ENCODE results near the gene RAB43. TPM values are rescaled to one million over a fixed set of nuclear protein-coding genes. Genes with fewer than 3 reads are reported as not detected.

RAB43 gene
- total RNA-seq, 4 donors from 2014 or later, result 4.8 to 13.2 (median 8.6) TPM

DNA sequence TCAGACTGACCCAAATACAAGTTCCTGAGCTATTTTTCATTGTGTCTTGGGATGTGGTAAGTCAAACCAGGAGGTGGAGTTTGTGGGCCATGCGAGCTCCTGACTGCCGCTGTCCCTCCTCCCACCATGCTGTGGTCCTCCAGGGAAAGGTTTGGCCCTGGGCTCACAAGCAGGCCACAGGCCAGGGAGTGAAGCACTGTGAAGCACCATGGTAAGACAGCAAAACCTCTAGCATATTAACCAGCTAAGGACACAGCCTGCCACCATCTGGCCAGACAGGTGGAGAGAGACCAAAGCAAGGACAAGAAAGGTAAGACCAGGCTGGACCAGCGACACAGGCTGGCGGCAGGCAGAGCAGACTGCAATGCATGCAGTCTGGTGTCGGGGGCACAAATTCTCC, 15.3 kb downstream of the RAB43 start:
- 78 to 91% methylated on average over 4 to 5 of the region's 5 CpGs for WGBS, 2 donors
- DNase-seq (ENCODE audit: low spot score in 2 of 2), result no peak

DNA sequence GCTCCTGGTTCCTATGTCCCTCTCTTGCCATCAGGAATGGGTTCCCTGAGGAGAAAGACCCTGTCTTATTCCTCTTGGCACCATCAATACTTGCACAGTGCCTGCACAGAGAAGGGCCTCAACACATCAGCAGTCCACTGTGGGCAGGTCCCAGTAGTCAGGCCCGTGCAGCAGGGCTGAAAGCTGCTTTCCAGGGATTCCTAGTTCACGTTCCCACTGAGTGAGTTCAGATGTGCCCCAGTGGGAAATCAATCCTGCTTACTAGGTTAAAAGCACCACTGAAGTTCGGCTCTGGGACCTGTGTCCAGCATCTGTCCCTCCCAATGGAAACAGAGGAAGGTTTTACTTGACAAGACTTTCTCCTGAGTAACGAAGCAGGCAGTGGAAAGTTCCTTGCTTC, 15.7 kb downstream of the RAB43 start:
- Histone ChIP-seq H3K36me3 (peaks cover 0 to 53% (median 0%) of the 10 kb centered on the region in 3 donors), H3K27ac (no peak overlapping the region), H3K9me3 (no peaks in the 10 kb centered on the region), H3K4me3 (no peak overlapping the region), H3K27me3 (no peaks in the 10 kb centered on the region), H3K4me1 (peaks cover 0 to 12% (median 0%) of the 10 kb centered on the region in 4 donors)
- WGBS, 2 donors, result 59 to 64% methylated on average over 4 of the region's 4 CpGs
- DNase-seq (ENCODE audit: low spot score in 2 of 2), result no peak
- TF ChIP-seq CTCF (IDR thresholded peaks at IDR 0.05), result no peak
- TF ChIP-seq EP300 (IDR thresholded peaks at IDR 0.05), result no peak
- TF ChIP-seq POLR2A (IDR thresholded peaks at IDR 0.05), result no peak

More for the DNA sequence above, 15.3 kb downstream of the RAB43 start:
- Histone ChIP-seq H3K9me3 (no peaks in the 10 kb centered on the region), H3K36me3 (peaks cover 0 to 52% (median 0%) of the 10 kb centered on the region in 3 donors), H3K4me3 (no peak overlapping the region), H3K27ac (no peak overlapping the region), H3K27me3 (no peaks in the 10 kb centered on the region), H3K4me1 (peaks cover 0 to 12% (median 0%) of the 10 kb centered on the region in 4 donors)
- TF ChIP-seq EP300 (IDR thresholded peaks at IDR 0.05) (no peak), POLR2A (IDR thresholded peaks at IDR 0.05) (no peak)

DNA sequence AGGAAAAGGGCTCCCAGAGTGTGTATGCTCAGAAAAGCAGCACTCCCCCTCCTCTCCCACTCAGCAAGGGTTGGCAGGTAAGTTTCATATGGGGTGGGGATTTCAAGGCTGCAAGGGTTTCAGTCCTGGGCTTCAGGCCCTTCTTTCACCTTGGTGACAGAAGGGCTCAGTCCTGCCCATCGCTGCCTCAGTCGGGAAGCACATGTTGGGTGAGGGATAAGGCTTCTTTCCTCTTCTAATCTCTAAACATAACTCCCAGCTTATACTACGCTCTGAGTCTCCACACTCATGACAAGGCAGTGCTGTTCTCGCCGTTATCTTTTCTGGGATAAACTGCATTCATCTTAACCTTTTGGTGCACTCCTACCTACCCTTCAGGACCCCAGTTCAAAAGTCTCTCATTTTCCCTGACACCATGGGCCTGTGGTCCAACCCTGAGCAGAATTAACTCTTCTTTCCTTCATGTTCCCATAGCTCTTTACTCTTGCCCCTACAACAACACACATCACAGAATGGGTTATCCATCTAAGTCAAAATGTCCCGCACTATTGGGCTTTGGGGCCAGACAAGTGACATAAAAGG, 17.0 kb downstream of the RAB43 start:
- no peak for DNase-seq (ENCODE audit: low spot score in 2 of 2)
- H3K4me3 ChIP-seq, result no peak overlapping the region
- 89 to 91% methylated on average over 6 of the region's 6 CpGs for WGBS, 2 donors
- peaks cover 0 to 12% (median 0%) of the 10 kb centered on the region in 4 donors for H3K4me1 ChIP-seq
- no peak for TF ChIP-seq EP300 (IDR thresholded peaks at IDR 0.05)
- no peak for TF ChIP-seq CTCF (IDR thresholded peaks at IDR 0.05)
- TF ChIP-seq POLR2A (IDR thresholded peaks at IDR 0.05), result no peak
- H3K9me3 ChIP-seq, result no peaks in the 10 kb centered on the region
- peaks cover 0 to 47% (median 0%) of the 10 kb centered on the region in 3 donors for H3K36me3 ChIP-seq
- no peak overlapping the region for H3K27ac ChIP-seq
- H3K27me3 ChIP-seq, result no peaks in the 10 kb centered on the region

DNA sequence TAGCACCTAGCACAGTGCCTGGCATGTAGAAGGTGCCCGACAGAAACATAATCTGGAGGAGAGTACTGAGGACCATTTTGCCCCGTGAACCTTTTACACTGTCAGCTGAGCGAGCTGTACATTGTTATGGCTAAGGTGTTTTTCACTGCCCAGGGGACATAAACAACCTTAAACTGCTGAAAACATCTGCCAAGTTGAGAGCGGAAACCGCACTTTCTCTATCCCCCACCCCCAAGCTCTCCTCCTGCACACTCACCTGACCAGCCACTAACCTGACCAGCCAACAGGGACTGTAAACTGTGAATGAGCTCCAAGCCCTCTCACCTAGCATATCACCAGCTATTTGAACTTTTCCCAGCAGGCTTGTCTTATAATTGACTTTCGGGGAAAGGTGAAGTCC, 17.6 kb downstream of the RAB43 start:
- Histone ChIP-seq H3K36me3 (peaks cover 0 to 48% (median 0%) of the 10 kb centered on the region in 3 donors), H3K4me3 (no peak overlapping the region), H3K9me3 (no peaks in the 10 kb centered on the region), H3K27me3 (no peaks in the 10 kb centered on the region), H3K4me1 (peaks cover 0 to 12% (median 0%) of the 10 kb centered on the region in 4 donors), H3K27ac (no peak overlapping the region)
- DNase-seq (ENCODE audit: low spot score in 2 of 2), result no peak
- TF ChIP-seq POLR2A (IDR thresholded peaks at IDR 0.05), result no peak
- TF ChIP-seq EP300 (IDR thresholded peaks at IDR 0.05), result no peak
- TF ChIP-seq CTCF (IDR thresholded peaks at IDR 0.05), result no peak
- WGBS, 2 donors, result 92% methylated on average over 6 of the region's 6 CpGs

GRCh38 chr3:129103296-129103695, 18.3 kb downstream of the RAB43 start:
- DNase-seq (ENCODE audit: low spot score in 2 of 2), result no peak
- Histone ChIP-seq H3K4me1 (peaks cover 0 to 12% (median 0%) of the 10 kb centered on the region in 4 donors), H3K9me3 (peaks cover 0 to 4% (median 0%) of the 10 kb centered on the region in 4 donors), H3K36me3 (peaks cover 0 to 53% (median 0%) of the 10 kb centered on the region in 3 donors), H3K27me3 (no peaks in the 10 kb centered on the region), H3K27ac (no peak overlapping the region), H3K4me3 (no peak overlapping the region)
- 74 to 79% methylated on average over 7 of the region's 7 CpGs for WGBS, 2 donors
- TF ChIP-seq CTCF (IDR thresholded peaks at IDR 0.05) (no peak), EP300 (IDR thresholded peaks at IDR 0.05) (no peak), POLR2A (IDR thresholded peaks at IDR 0.05) (no peak)
